RWPE1 (cell line): Measurements from ENCODE around the gene ADRA2C.

ENCODE experiments used
- CTCF ChIA-PET: fragments of 350-600 bp; sonication (Branson Sonifier 250); formaldehyde crosslinking; extraction: SDS; loops from one replicate; lab custom pipeline; 2021; lab: Yijun Ruan, JAX
- POLR2A ChIA-PET: fragments of 400-600 bp; formaldehyde crosslinking; extraction: SDS; loops from one replicate; lab custom pipeline; 2020; ENCODE audit warnings: antibody characterized with exemption; ENCODE audit not compliant: low non-redundant PET; lab: Yijun Ruan, JAX
- DNase-seq: peaks from one replicate; pipeline ENCODE4 v3.0.0; 2012; ENCODE audit warnings: low spot score
- H3K27ac ChIP-seq: fragments of 450-650 bp; 2 replicates; pipeline ENCODE4 v1.5.1; 2017
- TF ChIP-seq, protein P1 (sequence below): fragments of 450-650 bp; conservative IDR thresholded peaks from 2 replicates; pipeline ENCODE4 v1.5.1; 2017; ENCODE audit warnings: low read depth, mild to moderate bottlenecking

ADRA2C gene

DNA sequence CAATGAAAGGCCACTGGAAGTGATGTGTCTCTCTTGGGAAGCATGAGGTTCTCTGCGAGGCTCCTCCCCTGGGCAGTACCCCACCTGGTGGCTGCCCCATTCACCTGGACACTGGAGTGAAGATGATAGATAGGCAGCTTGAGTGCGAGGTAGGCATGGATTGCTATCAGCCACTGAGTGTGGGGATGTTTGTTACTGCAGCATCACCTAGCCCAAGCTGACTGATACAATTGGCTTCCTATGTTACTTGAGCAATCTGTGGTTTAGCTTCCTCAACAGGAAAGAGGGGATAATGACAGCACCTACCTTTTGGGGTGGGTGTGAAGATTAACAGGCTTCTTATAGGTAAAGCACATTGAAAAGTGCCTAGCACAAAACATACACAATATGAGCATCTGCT is 30.8 kb downstream of the ADRA2C start:
- ChIA-PET POLR2A (no interaction called here), CTCF (no interaction called here)
- no peak for DNase-seq
- TF ChIP-seq, protein P1, sequence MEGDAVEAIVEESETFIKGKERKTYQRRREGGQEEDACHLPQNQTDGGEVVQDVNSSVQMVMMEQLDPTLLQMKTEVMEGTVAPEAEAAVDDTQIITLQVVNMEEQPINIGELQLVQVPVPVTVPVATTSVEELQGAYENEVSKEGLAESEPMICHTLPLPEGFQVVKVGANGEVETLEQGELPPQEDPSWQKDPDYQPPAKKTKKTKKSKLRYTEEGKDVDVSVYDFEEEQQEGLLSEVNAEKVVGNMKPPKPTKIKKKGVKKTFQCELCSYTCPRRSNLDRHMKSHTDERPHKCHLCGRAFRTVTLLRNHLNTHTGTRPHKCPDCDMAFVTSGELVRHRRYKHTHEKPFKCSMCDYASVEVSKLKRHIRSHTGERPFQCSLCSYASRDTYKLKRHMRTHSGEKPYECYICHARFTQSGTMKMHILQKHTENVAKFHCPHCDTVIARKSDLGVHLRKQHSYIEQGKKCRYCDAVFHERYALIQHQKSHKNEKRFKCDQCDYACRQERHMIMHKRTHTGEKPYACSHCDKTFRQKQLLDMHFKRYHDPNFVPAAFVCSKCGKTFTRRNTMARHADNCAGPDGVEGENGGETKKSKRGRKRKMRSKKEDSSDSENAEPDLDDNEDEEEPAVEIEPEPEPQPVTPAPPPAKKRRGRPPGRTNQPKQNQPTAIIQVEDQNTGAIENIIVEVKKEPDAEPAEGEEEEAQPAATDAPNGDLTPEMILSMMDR, result no peak
- H3K27ac ChIP-seq, result no peak overlapping the region

DNA sequence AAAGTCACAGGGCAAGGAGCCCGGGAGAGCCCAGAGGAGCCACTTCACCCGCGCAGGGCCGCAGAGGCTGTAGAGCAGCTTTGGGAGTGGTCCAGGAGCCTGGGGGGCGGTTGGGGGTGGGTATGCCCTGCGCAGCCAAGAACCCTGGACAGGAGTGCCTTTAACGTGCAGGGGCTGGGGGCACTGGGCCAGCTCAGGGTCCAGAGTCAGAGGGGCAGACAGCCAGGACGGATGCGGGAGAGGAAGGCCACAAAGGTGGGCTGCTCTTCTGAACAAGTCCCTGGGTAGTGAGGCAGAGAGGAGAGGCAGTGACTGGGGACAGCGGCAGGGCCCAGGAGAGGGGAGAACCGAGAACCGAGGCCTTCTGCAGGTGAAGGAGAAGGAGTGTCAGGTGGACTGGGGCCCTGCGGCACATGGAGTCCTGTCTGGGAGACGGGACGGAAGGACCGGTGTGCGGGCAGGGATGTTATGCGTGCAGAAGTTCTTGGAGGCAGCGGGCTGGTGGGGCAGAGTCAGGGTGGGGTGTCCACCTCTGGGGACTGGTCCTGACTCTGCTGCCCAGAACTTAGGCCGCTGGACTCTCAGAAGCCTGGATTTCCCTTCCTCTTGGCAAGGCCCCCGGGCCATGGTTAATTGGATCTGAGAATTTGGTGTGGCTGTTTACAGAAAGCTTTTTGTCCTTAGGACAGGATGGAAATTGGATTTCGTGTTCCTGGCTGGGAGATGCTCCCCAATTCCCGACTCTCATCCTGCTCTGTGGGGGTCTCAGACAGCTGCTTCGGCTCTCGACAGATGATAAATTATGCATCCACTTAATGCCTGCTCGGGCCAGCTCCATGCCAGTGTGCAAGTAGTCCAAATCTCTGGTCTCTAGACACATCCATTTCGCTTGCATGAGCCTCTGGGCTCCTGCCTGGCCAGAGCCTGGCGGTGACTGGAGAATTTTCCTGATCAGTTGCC is 31.9 kb downstream of the ADRA2C start:
- POLR2A ChIA-PET, result no interaction called here
- TF ChIP-seq, protein P1, result no peak
- CTCF ChIA-PET, result interaction anchor here (0.6 kb wide), 1 partner anchor 56 kb away, joined by 3 read pairs; no protein-coding TSS in a partner anchor
- DNase-seq, result no peak
- H3K27ac ChIP-seq, result no peak overlapping the region

DNA sequence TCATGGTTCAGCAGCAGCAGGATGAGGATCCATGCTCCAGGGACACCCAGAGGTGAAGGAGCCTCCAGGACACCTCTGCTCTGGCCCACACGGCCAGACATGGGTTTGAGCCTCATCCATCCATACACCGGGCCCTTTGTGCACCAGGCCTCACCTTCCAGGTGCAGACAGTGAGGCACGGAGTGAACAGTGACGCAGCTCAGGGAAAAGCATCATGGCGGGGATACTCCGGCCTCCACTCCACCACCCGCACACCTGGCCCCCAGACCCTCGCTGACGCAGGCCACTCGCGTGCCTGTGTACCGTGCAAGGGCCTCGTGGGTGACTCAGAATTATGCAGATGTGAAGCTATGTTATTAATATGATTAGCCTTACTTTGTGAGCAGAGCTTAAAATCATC is 33.3 kb downstream of the ADRA2C start:
- DNase-seq, result no peak
- ChIA-PET CTCF (no interaction called here), POLR2A (no interaction called here)
- TF ChIP-seq, protein P1, result no peak
- H3K27ac ChIP-seq, result no peak overlapping the region

DNA sequence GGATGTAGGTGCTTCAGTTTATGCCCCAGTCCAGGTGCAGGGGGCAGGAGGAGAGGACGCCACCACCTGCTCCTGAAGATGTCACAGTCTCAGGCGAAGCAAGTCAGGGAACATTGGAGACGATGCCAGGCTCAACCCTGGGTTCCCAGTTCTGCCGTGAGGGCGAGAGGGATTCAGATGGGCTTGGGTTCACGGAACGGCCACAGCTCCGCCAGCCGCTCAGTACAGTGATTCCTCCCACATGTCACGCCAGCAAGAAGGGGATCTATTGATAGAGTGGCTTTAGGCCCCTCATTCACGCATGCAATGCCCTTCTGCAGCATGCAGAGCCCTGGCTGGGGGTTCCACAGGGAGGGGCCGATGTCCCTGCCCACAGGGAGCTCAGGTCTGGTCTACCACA is 34.2 kb downstream of the ADRA2C start:
- ChIA-PET POLR2A (no interaction called here), CTCF (no interaction called here)
- no peak overlapping the region for H3K27ac ChIP-seq
- no peak for DNase-seq
- TF ChIP-seq, protein P1, result no peak

DNA sequence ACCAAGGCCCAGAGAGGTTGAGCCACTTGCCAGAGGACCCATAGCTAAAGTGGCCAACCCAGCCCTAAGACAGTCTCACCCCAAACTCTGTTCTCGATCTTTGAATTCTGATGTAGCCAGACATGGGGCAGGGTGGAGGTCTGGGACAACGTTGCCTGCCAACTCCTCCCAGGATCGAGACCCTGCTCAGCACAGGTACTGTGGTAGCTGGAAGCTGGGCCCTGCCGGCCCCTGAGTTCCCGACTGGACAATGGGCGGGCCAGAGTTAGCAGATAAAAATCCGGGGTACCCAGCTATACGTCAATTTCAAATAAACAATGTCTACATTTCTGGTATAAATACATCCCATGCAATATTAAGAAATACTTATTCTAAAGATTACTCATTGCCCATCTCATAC is 35.3 kb downstream of the ADRA2C start:
- DNase-seq, result no peak
- TF ChIP-seq, protein P1, result no peak
- no peak overlapping the region for H3K27ac ChIP-seq
- ChIA-PET POLR2A (no interaction called here), CTCF (no interaction called here)

DNA sequence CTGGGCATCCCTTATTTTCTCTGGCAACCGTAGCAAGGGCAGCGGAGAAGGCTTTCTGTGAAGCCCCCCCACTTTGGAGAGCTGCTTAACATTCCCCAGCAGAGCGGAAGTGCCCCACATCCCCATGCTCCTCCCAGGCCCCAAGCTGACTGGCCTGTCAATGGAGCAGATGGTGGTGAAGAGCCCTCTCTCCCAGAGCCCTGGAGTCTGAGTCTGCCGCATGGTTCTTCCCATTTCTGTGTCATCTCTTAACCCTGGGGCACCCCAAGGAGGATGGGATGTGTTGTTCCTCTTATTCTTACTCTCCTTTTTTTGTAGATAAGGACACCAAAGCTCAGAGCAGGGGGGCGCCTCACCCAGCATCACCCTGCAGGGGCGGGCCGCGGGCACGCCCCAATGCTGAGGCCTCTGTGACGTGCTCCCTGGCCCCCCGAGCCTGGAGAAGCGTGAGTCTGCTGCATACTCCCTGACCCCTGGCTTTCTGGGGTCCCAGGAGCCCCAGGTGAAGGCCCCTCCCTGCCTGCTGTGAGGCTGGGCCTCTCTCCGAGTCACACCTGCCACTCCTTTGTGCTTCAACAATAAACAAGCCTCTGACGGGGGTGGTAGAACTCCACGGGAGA is 35.9 kb downstream of the ADRA2C start:
- no peak overlapping the region for H3K27ac ChIP-seq
- TF ChIP-seq, protein P1, result no peak
- CTCF ChIA-PET, result no interaction called here
- POLR2A ChIA-PET, result no interaction called here
- no peak for DNase-seq
